SU-DHL-6 (cell line): ENCODE data around the gene ACSL6.

Experiments used
- H2AFZ ChIP-seq: fragments of 200-600 bp; sonication (generic); 2 replicates; pipeline ENCODE4 v1.6.1; 2014; ENCODE audit warnings: low read depth, mild to moderate bottlenecking, moderate library complexity, mixed read lengths, antibody characterized with exemption, low read length; ENCODE audit not compliant: severe bottlenecking
- H3F3A ChIP-seq: fragments of 200-600 bp; shearing (Covaris generic); 2 replicates; pipeline ENCODE4 v1.6.0; 2016; ENCODE audit warnings: antibody characterized with exemption, mild to moderate bottlenecking; ENCODE audit not compliant: insufficient read depth
- H3K27ac ChIP-seq: fragments of 200-600 bp; sonication (generic); 2 replicates; pipeline ENCODE4 v1.5.1; 2016; ENCODE audit warnings: low read depth, mild to moderate bottlenecking, low read length, moderate library complexity, mixed read lengths
- H3K27me3 ChIP-seq: fragments of 200-600 bp; sonication (generic), shearing (Covaris generic); 2 replicates; pipeline ENCODE4 v1.6.0; 2014; ENCODE audit warnings: mild to moderate bottlenecking, low read length
- H3K36me3 ChIP-seq: fragments of 200-600 bp; sonication (generic); 2 replicates; pipeline ENCODE4 v1.6.1; 2014; ENCODE audit warnings: mild to moderate bottlenecking, low read length, mixed read lengths
- H3K4me2 ChIP-seq: fragments of 300-600, 200-600 bp; shearing (Covaris generic), sonication (generic); 2 replicates; pipeline ENCODE4 v1.6.0; 2014; ENCODE audit warnings: low read length, low read depth, mild to moderate bottlenecking; ENCODE audit not compliant: poor library complexity, severe bottlenecking
- H3K4me3 ChIP-seq: fragments of 200-600 bp; sonication (generic); 2 replicates; pipeline ENCODE4 v1.5.1; 2014; ENCODE audit warnings: antibody characterized with exemption, low read length, mild to moderate bottlenecking, mixed read lengths; ENCODE audit not compliant: insufficient read depth, poor library complexity, severe bottlenecking
- H3K79me2 ChIP-seq: fragments of 200-600 bp; sonication (generic); 2 replicates; pipeline ENCODE4 v1.6.1; 2014; ENCODE audit warnings: mild to moderate bottlenecking, low read length, moderate library complexity; ENCODE audit not compliant: insufficient read depth
- H3K9ac ChIP-seq: fragments of 200-600 bp; sonication (generic); 2 replicates; pipeline ENCODE4 v1.7.0; 2014; ENCODE audit warnings: mild to moderate bottlenecking, low read length
- H3K9me2 ChIP-seq: fragments of 200-600 bp; sonication (generic); replicated peaks from 2 replicates; pipeline ENCODE4 v1.6.1; 2014; ENCODE audit warnings: low read length; ENCODE audit not compliant: insufficient read depth
- H3K9me3 ChIP-seq: fragments of 200-600 bp; sonication (generic); 2 replicates; pipeline ENCODE4 v1.6.1; 2014; ENCODE audit warnings: low read length, mixed read lengths; ENCODE audit not compliant: insufficient read depth
- H4K20me1 ChIP-seq: fragments of 200-600 bp; sonication (generic); 2 replicates; pipeline ENCODE4 v1.6.1; 2014; ENCODE audit warnings: low read depth, mild to moderate bottlenecking, antibody characterized with exemption, low read length, moderate library complexity, mixed read lengths
- CTCF ChIP-seq: fragments of 200-600 bp; sonication (generic); IDR thresholded peaks from one replicate; pipeline ENCODE4 v1.5.1; 2017; ENCODE audit warnings: antibody characterized with exemption, mild to moderate bottlenecking, low read length, moderate library complexity; ENCODE audit not compliant: insufficient read depth, poor library complexity, severe bottlenecking
- EZH2phosphoT487 ChIP-seq: fragments of 200-600 bp; sonication (generic), shearing (Covaris generic); conservative IDR thresholded peaks from 2 replicates; pipeline ENCODE4 v1.6.1; 2018; ENCODE audit warnings: mild to moderate bottlenecking, antibody characterized with exemption, low read length, moderate library complexity, mixed read lengths

The ACSL6 gene

DNA sequence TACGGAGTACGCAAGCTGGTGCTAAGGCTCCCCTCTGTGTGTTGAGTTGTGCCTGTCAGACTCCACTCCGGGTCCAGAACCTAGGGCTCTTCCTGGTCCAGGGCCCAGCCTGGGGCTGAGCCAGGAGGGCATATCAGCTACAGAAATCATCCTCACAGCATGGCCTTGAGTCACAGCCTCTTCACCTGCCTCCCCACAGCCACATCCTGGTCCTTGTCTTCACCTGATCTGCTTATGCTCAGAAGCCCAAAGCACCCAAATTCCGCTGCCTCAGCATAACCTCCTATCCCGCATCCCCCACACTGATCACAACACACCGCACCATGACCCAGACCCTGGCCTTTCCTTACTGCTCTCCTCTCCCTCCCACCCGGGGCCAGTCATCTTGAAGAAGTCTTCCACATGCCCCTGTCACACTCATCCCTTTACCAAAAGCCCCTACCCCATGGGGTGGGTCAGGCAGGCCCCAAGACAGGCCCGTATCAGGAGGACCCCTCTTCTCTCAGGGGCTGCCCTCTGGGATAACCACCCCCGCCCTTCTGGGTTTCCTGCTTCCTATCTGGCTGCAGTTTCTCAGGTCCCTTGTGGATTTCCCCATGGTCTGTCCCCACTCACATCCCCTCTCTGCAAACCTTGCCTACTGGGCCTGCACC is 47.7 kb upstream of the ACSL6 start:
- Histone ChIP-seq H3K27me3 (no peaks in the 10 kb centered on the region), H2AFZ (no peak overlapping the region), H3K9me3 (no peaks in the 10 kb centered on the region), H3K79me2 (no peaks in the 10 kb centered on the region), H3K9me2 (no peaks in the 10 kb centered on the region), H4K20me1 (no peaks in the 10 kb centered on the region), H3K27ac (no peak overlapping the region), H3K9ac (no peak overlapping the region), H3K4me3 (no peak overlapping the region), H3K4me2 (no peak overlapping the region), H3F3A (no peaks in the 10 kb centered on the region), H3K36me3 (no peaks in the 10 kb centered on the region)
- TF ChIP-seq CTCF (no peak), EZH2phosphoT487 (no peak)

DNA sequence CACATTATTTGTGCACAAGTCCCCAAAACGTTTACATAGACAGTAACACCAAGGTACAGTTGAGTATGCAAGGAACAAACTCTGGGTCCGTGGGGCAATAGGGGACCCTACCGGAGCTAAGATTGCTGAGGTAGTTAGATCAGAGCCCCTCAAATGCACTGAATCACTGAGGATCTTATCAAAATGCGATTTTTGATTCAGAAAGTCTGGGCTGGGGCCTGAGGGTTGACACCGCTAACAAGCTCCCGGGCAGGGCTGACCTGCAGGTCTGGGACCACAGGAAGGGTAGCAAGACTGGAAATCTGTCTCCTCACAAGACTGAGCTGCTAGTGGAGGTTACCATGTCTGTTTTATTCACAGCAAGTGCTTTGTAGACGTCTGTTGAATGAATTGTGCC is 47.2 kb upstream of the ACSL6 start:
- H3K9me2 ChIP-seq: no peaks in the 10 kb centered on the region
- TF ChIP-seq CTCF (no peak), EZH2phosphoT487 (no peak)

DNA sequence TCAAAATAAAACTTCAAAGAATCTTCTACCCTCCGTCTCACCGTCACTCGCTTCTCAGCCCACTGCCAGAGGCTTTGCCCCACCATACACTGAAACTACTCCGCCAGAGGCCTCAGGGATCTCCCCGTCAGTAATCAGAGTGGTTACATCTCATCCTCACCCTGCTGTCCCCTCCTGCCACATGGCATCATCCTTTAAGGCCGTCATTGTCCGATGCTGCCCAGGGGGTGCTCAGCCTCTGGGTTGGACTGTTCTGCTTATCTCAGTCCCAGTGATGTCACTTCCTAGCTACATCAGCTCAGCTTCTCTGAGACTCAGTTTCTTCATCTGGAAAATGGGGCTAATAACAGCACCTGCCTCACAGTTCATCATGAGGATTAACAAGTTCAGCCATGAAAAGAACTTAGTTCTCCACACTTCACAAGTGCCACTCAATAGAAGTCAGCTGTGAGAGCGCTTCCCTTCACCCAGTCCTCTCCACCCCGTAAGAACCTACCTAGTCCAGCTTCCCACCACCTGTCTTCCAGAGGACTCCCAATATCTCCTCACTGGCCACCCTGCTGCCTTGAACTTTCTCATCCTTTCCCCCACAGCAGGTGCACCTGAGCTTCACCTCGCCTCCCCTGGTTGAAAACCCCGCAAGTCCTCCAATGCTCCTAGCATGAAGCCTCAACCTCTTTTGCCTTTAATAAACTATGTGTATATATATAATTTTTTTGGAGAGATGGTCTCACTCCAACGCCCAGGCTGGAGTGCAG is 46.2 kb upstream of the ACSL6 start:
- no peaks in the 10 kb centered on the region for H3K79me2 ChIP-seq
- no peak overlapping the region for H3K4me2 ChIP-seq
- no peaks in the 10 kb centered on the region for H3K9me2 ChIP-seq
- H3K36me3 ChIP-seq: no peaks in the 10 kb centered on the region
- no peaks in the 10 kb centered on the region for H4K20me1 ChIP-seq
- no peak overlapping the region for H3K4me3 ChIP-seq
- TF ChIP-seq CTCF (no peak), EZH2phosphoT487 (no peak)
- H3F3A ChIP-seq: no peaks in the 10 kb centered on the region
- no peaks in the 10 kb centered on the region for H3K27me3 ChIP-seq
- no peaks in the 10 kb centered on the region for H3K9me3 ChIP-seq
- H3K27ac ChIP-seq: no peak overlapping the region
- H3K9ac ChIP-seq: no peak overlapping the region
- no peak overlapping the region for H2AFZ ChIP-seq

More for the DNA sequence above, 47.2 kb upstream of the ACSL6 start:
- Histone ChIP-seq H3K4me3 (no peak overlapping the region), H3F3A (no peaks in the 10 kb centered on the region), H3K9ac (no peak overlapping the region), H3K27me3 (no peaks in the 10 kb centered on the region), H3K79me2 (no peaks in the 10 kb centered on the region), H3K27ac (no peak overlapping the region), H3K36me3 (no peaks in the 10 kb centered on the region), H3K9me3 (no peaks in the 10 kb centered on the region), H3K4me2 (no peak overlapping the region), H2AFZ (no peak overlapping the region), H4K20me1 (no peaks in the 10 kb centered on the region)
